Astrocyte (in vitro differentiated cells and primary cell): ENCODE results near the gene DOCK3. TPM values are rescaled to one million over a fixed set of nuclear protein-coding genes. Genes with fewer than 3 reads are reported as not detected.

Experiments used
- DNase-seq: peaks from one replicate; pipeline ENCODE4 v3.0.0-alpha.2; 2010; ENCODE audit warnings: low read depth
- FAIRE-seq: peaks from 2 replicates; lab custom pipeline; 2011; peaks lifted over from hg19 to GRCh38; lab: Jason Lieb, UNC
- H2AFZ ChIP-seq: 2 replicates; pipeline ENCODE4 v1.6.0; 2012; ENCODE audit warnings: low read depth, low read length, inconsistent platforms
- H3K27ac ChIP-seq: 2 replicates; pipeline ENCODE4 v1.5.1; 2011; ENCODE audit warnings: low read depth, low read length, inconsistent platforms
- H3K27me3 ChIP-seq: 2 replicates; pipeline ENCODE4 v1.6.0; 2011; ENCODE audit warnings: low read length, inconsistent platforms; ENCODE audit not compliant: insufficient read depth
- H3K36me3 ChIP-seq: 2 replicates; pipeline ENCODE4 v1.5.1; 2011; ENCODE audit warnings: low read length, inconsistent platforms; ENCODE audit not compliant: insufficient read depth
- H3K4me1 ChIP-seq: 2 replicates; pipeline ENCODE4 v1.5.1; 2011; ENCODE audit warnings: low read length, inconsistent platforms; ENCODE audit not compliant: insufficient read depth
- H3K4me2 ChIP-seq: 2 replicates; pipeline ENCODE4 v1.6.0; 2012; ENCODE audit warnings: low read length, inconsistent platforms
- H3K4me3 ChIP-seq: 2 replicates; pipeline ENCODE4 v1.5.1; 2011; ENCODE audit warnings: low read depth, mild to moderate bottlenecking, low read length, inconsistent platforms; ENCODE audit not compliant: insufficient read depth
- H3K79me2 ChIP-seq: 2 replicates; pipeline ENCODE4 v1.6.0; 2012; ENCODE audit warnings: mild to moderate bottlenecking, low read length, inconsistent platforms; ENCODE audit not compliant: insufficient read depth
- H3K9ac ChIP-seq: 2 replicates; pipeline ENCODE4 v1.6.0; 2012; ENCODE audit warnings: mild to moderate bottlenecking, low read length, inconsistent platforms
- H3K9me3 ChIP-seq: 2 replicates; pipeline ENCODE4 v1.5.1; 2012; ENCODE audit warnings: low read depth, mild to moderate bottlenecking, low read length, inconsistent platforms; ENCODE audit not compliant: insufficient read depth
- H4K20me1 ChIP-seq: 2 replicates; pipeline ENCODE4 v1.6.0; 2012; ENCODE audit warnings: low read length, inconsistent platforms; ENCODE audit not compliant: insufficient read depth
- H3K27ac Mint-ChIP-seq: one replicate; pipeline ENCODE4 v1.8.0; 2021; ENCODE audit warnings: mild to moderate bottlenecking, mixed read lengths; ENCODE audit not compliant: unreplicated experiment
- H3K27me3 Mint-ChIP-seq: one replicate; pipeline ENCODE4 v1.8.0; 2021; ENCODE audit warnings: low read depth, mixed read lengths; ENCODE audit not compliant: unreplicated experiment
- H3K36me3 Mint-ChIP-seq: one replicate; pipeline ENCODE4 v1.8.0; 2021; ENCODE audit warnings: low read depth, mixed read lengths; ENCODE audit not compliant: unreplicated experiment
- H3K4me1 Mint-ChIP-seq: one replicate; pipeline ENCODE4 v1.8.0; 2021; ENCODE audit warnings: low read depth, mixed read lengths; ENCODE audit not compliant: unreplicated experiment
- H3K4me3 Mint-ChIP-seq: one replicate; pipeline ENCODE4 v1.8.0; 2021; ENCODE audit warnings: mild to moderate bottlenecking, moderate library complexity, mixed read lengths; ENCODE audit not compliant: unreplicated experiment
- H3K9me3 Mint-ChIP-seq: one replicate; pipeline ENCODE4 v1.8.0; 2021; ENCODE audit warnings: mild to moderate bottlenecking, mixed read lengths; ENCODE audit not compliant: unreplicated experiment
- CTCF ChIP-seq: IDR thresholded peaks from 2 replicates; pipeline ENCODE4 v1.5.1; 2011; ENCODE audit warnings: low read depth, mild to moderate bottlenecking, inconsistent platforms, low read length, moderate library complexity; ENCODE audit not compliant: insufficient read depth
- EZH2 ChIP-seq: IDR thresholded peaks from 2 replicates; pipeline ENCODE4 v1.6.1; 2012; ENCODE audit warnings: mild to moderate bottlenecking, low read length, inconsistent platforms; ENCODE audit not compliant: insufficient read depth
- total RNA-seq: library from RNA; stranded (reverse); gene quantifications from 2 replicates; pipeline ENCODE4 v1.2.1, GENCODE V29; 2021

DOCK3 gene
- total RNA-seq, 1 donor from 2014 or later = 3.3 TPM

DNA sequence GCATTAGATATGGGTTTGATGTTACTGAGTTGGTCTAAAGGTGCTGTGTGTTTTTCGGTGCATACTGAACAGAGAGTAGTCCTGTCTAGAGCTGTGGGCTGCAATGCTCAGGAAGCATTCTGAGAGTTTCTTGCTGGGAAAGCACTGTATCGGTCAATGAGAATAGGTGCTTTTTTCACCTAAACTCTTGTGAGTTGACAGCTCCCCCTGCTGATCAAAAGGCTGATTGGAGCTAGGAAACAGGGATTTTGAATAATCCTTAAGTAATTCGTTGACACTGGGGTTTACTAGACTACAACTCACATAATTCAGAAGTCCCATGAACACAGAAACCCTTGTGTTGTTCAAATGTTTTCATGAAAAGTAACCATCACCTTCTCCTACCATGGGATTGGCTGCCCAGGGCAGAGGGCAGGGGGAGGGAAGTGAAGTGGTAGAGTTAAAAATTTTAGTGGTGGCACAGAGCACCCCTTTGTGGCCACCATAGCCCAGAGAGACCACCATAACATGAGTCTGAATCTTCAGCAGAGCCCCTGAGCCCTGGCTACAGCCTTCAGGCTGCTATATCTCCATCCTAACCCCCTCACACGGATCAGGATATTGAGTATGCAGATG lies 697.3 kb downstream of the DOCK3 start:
- Histone ChIP-seq H4K20me1 (no peaks in the 10 kb centered on the region), H3K4me2 (no peak overlapping the region), H3K79me2 (no peaks in the 10 kb centered on the region), H3K9ac (no peak overlapping the region), H3K27ac (no peak overlapping the region), H3K4me3 (no peak overlapping the region), H3K4me1 (no peaks in the 10 kb centered on the region), H2AFZ (no peak overlapping the region), H3K36me3 (no peaks in the 10 kb centered on the region), H3K9me3 (no peaks in the 10 kb centered on the region), H3K27me3 (no peaks in the 10 kb centered on the region)
- TF ChIP-seq CTCF (peak; percentile 81), EZH2 (no peak)
- Mint-ChIP-seq H3K27ac (no peak overlapping the region), H3K36me3 (peaks cover 8% of the 10 kb centered on the region), H3K4me3 (no peak overlapping the region), H3K4me1 (no peaks in the 10 kb centered on the region), H3K27me3 (peaks cover 14% of the 10 kb centered on the region), H3K9me3 (peaks cover 2% of the 10 kb centered on the region)
- DNase-seq (peak; percentile 50), FAIRE-seq (peak; percentile 65)

- no peaks in the 10 kb centered on the region for H3K4me1 Mint-ChIP-seq
- H3K27ac ChIP-seq = no peak overlapping the region
- no peaks in the 10 kb centered on the region for H4K20me1 ChIP-seq
- no peaks in the 10 kb centered on the region for H3K9me3 ChIP-seq
- TF ChIP-seq CTCF (no peak), EZH2 (no peak)
- no peak overlapping the region for H3K4me3 ChIP-seq
- H3K4me3 Mint-ChIP-seq = no peak overlapping the region
- no peak overlapping the region for H2AFZ ChIP-seq
- no peak overlapping the region for H3K9ac ChIP-seq
- no peak overlapping the region for H3K27ac Mint-ChIP-seq
- peaks cover 7% of the 10 kb centered on the region for H3K36me3 Mint-ChIP-seq
- H3K36me3 ChIP-seq = no peaks in the 10 kb centered on the region
- DNase-seq (no peak), FAIRE-seq (no peak)
- H3K27me3 Mint-ChIP-seq = peaks cover 14% of the 10 kb centered on the region
- no peaks in the 10 kb centered on the region for H3K79me2 ChIP-seq
- no peak overlapping the region for H3K4me2 ChIP-seq
- no peaks in the 10 kb centered on the region for H3K9me3 Mint-ChIP-seq
- no peaks in the 10 kb centered on the region for H3K4me1 ChIP-seq
- H3K27me3 ChIP-seq = no peaks in the 10 kb centered on the region
Observed at GRCh38 chr3:51373658-51374421, 699.1 kb downstream of the DOCK3 start.

GRCh38 chr3:51374456-51374855 lies 699.7 kb downstream of the DOCK3 start:
- DNase-seq (no peak), FAIRE-seq (no peak)
- no peaks in the 10 kb centered on the region for H3K79me2 ChIP-seq
- Mint-ChIP-seq H3K4me3 (no peak overlapping the region), H3K4me1 (no peaks in the 10 kb centered on the region), H3K36me3 (peaks cover 7% of the 10 kb centered on the region), H3K27me3 (peaks cover 14% of the 10 kb centered on the region), H3K9me3 (no peaks in the 10 kb centered on the region), H3K27ac (no peak overlapping the region)
- no peak overlapping the region for H3K4me3 ChIP-seq
- TF ChIP-seq EZH2 (no peak), CTCF (no peak)
- no peak overlapping the region for H3K9ac ChIP-seq
- no peaks in the 10 kb centered on the region for H3K36me3 ChIP-seq
- H2AFZ ChIP-seq = no peak overlapping the region
- no peaks in the 10 kb centered on the region for H3K4me1 ChIP-seq
- H3K27ac ChIP-seq = no peak overlapping the region
- no peaks in the 10 kb centered on the region for H3K9me3 ChIP-seq
- H3K4me2 ChIP-seq = no peak overlapping the region
- no peaks in the 10 kb centered on the region for H3K27me3 ChIP-seq
- no peaks in the 10 kb centered on the region for H4K20me1 ChIP-seq
